Measurements from ENCODE around the gene ERCC6. TPM values are rescaled to one million over a fixed set of nuclear protein-coding genes. Genes with fewer than 3 reads are reported as not detected.

The ERCC6 gene
- total RNA-seq, 1 experiment from 2014 or later = 18.2 TPM

- Histone ChIP-seq H3K9me3 (ENCODE audit: control insufficient read depth, low read depth, low read length) (no peaks in the 10 kb centered on the region), H2AK5ac (ENCODE audit: insufficient read length, low read length) (no peak overlapping the region), H4K8ac (replicated peaks; ENCODE audit: insufficient read length, low read depth, low read length) (no peak overlapping the region), H2BK15ac (ENCODE audit: low read depth, low read length) (no peak overlapping the region), H3K4ac (ENCODE audit: low read depth, low read length) (no peak overlapping the region), H4K20me1 (ENCODE audit: control insufficient read depth, insufficient read depth, insufficient read length) (peaks cover 2% of the 10 kb centered on the region), H3K4me2 (ENCODE audit: insufficient read depth, insufficient read length, low read length) (no peak overlapping the region), H3K23ac (ENCODE audit: insufficient read length, low read depth, low read length) (no peak overlapping the region), H3T11ph (ENCODE audit: low read length) (no peak overlapping the region), H3K9ac (ENCODE audit: extremely low read depth, insufficient read length, low read length) (no peak overlapping the region), H4K91ac (ENCODE audit: insufficient read length, low read depth, low read length) (no peak overlapping the region), H3K79me2 (ENCODE audit: insufficient read depth, low read length) (no peaks in the 10 kb centered on the region), H2BK20ac (ENCODE audit: low read depth, low read length, poor library complexity, severe bottlenecking) (no peak overlapping the region), H2BK5ac (ENCODE audit: insufficient read length, low read length) (no peak overlapping the region), H3K4me1 (ENCODE audit: insufficient read depth, low read length) (no peaks in the 10 kb centered on the region), H2BK120ac (ENCODE audit: low read depth, low read length, poor library complexity, severe bottlenecking) (no peak overlapping the region), H3K27ac (ENCODE audit: insufficient read length, low read depth, low read length) (no peak overlapping the region), H3K23me2 (ENCODE audit: insufficient read length, low read depth, low read length, poor library complexity, severe bottlenecking) (no peaks in the 10 kb centered on the region), H3K79me1 (ENCODE audit: insufficient read depth, low read depth, low read length, poor library complexity, severe bottlenecking) (no peaks in the 10 kb centered on the region), H4K5ac (ENCODE audit: insufficient read length, low read depth, low read length) (no peak overlapping the region), H3K56ac (ENCODE audit: insufficient read length, low read depth, low read length) (no peak overlapping the region), H2BK12ac (ENCODE audit: insufficient read length, low read depth, low read length) (no peak overlapping the region), H3K27me3 (ENCODE audit: insufficient read depth, low read length) (no peaks in the 10 kb centered on the region), H3K14ac (ENCODE audit: insufficient read depth, low read length) (no peak overlapping the region), H2AFZ (ENCODE audit: low read length) (no peak overlapping the region), H3K18ac (ENCODE audit: insufficient read length, low read depth, low read length) (no peak overlapping the region)
- Mint-ChIP-seq H3K4me1 (peaks cover 14 to 25% of the 10 kb centered on the region in 2 experiments), H3K27me3 (ENCODE audit: low read depth) (no peaks in the 10 kb centered on the region), H3K27ac (no peak overlapping the region), H3K36me3 (ENCODE audit: insufficient read depth in 1 of 3, low read depth in 3 of 3) (peaks cover 6 to 40% (median 35%) of the 10 kb centered on the region in 3 experiments; a peak in 6 of 7 replicates), H3K4me3 (no peak overlapping the region), H3K9me3 (no peaks in the 10 kb centered on the region)
- no peak for TF ChIP-seq CTCF (conservative IDR thresholded peaks at IDR 0.05)
- no peak for DNase-seq
- WGBS (ENCODE audit: extremely low coverage, insufficient read length, low lambda C conversion rate) = no CpG with 5 or more reads among the region's 2 CpGs
Measured at GRCh38 chr10:49526619-49527018, 12.3 kb downstream of the ERCC6 start.
